Activated T-cell treated with anti-CD3 and anti-CD28 coated beads for 1 hour (primary cell): Measurements from ENCODE around the gene SLC6A6.

Experiments
- DNase-seq: peaks from one replicate; pipeline ENCODE4 v3.0.0-alpha.2; 2020; ENCODE audit warnings: low read depth

SLC6A6 gene

GRCh38 chr3:14422016-14422963, 19.9 kb downstream of the SLC6A6 start:
- DNase-seq: no peak

DNA sequence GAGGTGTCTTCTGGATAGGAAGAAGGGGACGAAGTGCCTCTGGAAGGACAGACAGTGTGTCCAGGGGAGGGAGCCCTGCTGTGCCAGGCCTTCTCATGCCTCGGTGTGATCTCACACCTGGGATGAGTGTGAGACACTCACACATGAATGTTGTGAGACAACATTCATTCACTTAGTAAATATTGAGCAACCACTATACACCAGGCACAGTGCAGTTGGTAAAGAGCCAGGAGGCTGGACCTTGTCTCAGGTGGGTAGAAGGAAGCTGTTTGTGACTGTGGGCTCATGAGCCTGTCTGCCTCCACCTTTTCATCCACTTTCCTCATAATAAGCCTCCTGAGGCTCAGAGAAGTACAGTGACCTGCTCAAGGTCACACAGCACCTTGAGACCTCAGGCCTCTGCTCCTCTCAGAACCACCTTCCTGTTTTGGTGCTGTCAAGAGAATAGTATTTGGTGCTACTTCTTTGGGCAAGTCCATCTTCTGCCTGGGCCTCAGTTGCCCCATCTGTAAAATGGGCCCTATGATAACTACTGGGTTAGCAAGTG, 20.9 kb downstream of the SLC6A6 start:
- no peak for DNase-seq

DNA sequence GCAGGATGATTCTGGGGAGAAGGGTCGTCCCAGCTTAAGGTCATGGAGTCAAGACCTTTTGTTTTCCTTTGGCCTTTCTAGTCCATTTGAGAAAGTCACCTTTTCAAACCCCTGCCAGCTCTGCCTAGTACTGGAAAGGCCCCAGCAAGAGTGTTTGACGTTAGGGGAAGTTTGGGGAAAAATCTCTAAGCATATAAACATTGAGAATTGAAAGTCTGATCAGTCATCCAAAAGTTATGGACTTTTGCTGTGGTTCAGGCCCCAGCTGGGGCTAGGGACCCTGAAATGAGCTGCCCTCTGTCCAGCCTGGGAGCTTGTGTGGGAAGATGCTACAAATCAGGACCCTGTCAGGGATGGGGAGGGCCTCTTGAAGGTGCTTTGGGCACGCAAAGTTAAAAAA, 21.6 kb downstream of the SLC6A6 start:
- DNase-seq: no peak

DNA sequence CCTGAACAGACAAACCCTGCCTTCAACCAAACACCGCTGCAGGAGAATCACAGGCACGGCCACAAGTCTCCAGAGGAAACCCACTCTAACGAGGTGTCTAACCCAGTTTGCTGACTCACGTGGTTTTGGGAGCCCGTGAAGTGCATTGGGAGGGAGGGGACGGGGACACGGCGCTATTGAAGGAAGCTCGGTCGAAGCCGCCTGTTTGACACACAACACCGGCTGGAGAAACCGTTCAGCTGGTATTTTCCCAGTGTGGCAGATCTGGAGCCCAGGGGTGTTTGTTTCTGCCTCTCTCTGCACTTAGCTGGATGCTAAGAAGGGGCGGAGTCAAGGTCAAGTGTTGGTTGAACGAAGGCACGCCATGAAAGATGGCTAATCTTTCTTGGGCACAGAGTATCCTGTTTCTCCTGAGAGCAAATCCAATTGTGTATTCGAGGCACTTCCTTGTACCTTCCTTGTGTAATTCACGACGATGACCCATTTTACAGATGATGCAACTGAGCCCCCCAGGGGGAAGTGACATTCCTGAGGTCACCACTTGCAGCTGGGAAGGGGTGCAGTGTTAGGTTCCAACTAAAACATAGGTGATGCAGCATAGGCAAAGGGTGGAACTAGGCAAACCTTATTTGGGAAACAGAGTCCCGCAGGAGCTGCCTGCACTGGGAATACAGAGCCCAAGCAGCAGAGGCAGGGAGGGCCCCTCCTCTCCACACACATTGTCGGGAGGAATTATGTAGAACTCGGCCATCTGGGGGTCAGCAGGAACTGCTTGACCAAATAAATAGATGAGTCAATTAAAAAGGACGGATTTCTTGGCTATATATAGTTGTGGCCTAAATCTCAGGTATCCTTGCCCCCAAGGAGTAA, 22.5 kb downstream of the SLC6A6 start:
- DNase-seq: no peak

- DNase-seq: no peak
Measured at GRCh38 chr3:14425581-14426304, 23.3 kb downstream of the SLC6A6 start.

- DNase-seq: no peak
Measured at GRCh38 chr3:14426305-14426620, 23.9 kb downstream of the SLC6A6 start.

- DNase-seq: no peak
Measured at GRCh38 chr3:14428087-14429033, 26.0 kb downstream of the SLC6A6 start.

DNA sequence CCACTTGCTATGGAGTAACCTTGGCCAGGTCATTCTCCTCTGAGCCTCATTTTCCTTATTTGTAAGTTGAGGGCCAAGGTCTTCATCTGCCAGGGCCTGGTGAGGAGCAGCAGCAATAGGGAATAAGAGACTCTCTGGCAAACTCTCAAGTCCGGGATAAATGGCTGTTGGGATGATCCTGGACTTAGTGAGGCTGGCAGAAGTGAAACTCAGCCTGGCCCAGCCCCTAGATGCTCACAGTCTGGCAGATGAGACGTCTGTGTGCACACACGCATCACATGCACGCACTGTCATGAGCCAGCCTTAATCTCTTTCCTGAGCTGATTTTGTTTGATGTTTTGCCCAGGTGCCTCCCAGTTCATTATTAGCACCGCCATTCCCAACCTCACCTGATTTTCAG, 26.8 kb downstream of the SLC6A6 start:
- DNase-seq: no peak

- no peak for DNase-seq
Measured at GRCh38 chr3:14429640-14430039, 27.2 kb downstream of the SLC6A6 start.

GRCh38 chr3:14430053-14430452, 27.6 kb downstream of the SLC6A6 start:
- no peak for DNase-seq

DNA sequence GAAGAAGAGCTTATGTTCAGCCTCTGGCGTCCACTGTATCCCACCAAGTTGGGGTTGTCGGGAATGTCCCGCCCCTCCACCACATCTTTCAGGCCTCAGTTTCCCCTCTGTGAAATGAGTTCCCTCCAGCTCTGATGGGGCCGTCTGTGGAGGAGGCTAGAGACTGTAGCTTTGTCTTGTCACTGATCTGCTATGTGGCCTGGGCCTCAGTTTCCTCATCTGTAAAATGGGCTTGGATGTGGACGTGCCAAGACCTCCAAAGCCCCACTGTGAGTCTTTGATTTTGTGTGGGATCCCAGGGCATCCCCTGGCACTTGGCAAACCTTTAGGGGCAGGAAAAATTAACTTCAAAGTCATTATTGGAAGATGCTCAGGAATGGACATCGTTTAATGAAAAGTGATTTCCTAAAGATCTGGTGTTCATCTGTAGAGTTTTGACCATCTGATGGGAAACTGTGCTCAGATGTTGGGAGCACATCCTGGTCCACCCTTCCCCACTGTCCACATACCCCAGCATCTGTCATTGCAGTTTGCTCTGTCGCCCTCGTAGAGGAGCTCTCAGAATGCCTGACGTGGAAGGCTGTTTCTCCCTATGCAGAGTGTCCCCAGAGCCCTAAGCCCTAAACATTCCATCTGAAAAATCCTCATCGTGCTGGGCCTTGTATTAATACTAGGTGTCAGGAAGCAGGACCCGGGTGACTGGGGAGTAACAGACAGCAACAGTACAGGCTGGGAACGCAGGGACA, 28.5 kb downstream of the SLC6A6 start:
- DNase-seq: no peak

DNA sequence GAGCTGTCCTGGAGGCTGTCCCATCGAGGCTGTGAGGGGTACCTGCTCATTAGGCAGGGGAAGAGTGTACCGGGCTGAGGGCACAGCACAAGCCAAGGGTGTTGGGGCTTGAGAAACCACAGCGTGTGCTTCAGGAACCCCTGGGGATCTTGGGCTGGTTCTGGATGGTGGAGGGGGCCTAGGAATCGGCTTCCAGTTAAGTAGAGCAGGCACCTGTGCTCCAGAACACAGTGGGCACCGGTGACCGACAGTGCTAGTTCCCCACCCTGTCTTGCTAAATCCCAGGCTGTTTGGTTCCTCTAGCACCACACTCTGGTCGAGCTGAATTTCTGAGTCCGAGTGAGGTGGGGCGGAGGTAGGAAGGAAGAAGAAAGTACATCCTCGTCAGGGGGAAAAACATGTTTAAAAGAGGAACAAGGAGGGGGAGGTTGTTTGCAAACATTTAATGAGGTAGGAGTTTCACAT, 29.1 kb downstream of the SLC6A6 start:
- DNase-seq: no peak

GRCh38 chr3:14431917-14432834, 29.8 kb downstream of the SLC6A6 start:
- peak; percentile 90 for DNase-seq

DNA sequence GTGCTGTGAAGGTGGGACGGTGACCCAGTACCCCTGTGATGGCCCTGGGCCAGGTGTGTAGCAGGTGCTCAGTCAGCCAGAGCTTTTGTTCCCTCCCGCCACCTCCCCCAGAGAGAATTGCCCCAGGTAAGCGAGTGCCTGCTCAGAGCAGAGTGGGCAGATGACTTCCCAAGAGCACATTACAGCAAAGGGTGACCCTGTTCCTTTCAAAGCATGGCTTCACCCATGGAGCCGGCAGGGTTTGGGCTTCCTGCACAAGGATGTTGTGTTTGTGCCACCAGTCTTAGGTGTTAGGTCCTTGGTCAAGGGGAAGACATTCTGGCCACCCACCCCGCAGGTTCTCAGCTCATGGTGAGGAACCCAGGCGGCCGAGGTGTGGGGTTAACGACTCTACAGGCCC, 30.7 kb downstream of the SLC6A6 start:
- DNase-seq: no peak

DNA sequence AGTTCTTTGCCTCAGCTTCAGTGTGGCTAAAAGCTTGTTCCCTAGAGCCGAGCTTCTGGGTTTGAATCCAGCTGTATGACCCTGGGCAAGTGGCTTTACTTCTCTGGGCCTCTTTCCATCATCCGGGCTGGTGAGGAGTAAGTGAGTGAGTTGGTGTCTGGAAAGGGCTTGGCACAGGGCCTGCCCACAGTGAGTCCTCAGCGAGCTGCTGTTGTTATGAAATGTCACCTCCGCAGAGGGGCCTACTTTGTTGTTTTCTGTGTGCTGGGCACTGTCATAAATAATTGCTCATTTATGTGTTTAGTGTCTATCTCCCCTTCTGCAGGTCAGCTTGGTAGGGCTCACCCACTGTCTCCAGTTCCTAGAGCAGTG, 31.7 kb downstream of the SLC6A6 start:
- DNase-seq: no peak

GRCh38 chr3:14434498-14435151, 32.2 kb downstream of the SLC6A6 start:
- no peak for DNase-seq

DNA sequence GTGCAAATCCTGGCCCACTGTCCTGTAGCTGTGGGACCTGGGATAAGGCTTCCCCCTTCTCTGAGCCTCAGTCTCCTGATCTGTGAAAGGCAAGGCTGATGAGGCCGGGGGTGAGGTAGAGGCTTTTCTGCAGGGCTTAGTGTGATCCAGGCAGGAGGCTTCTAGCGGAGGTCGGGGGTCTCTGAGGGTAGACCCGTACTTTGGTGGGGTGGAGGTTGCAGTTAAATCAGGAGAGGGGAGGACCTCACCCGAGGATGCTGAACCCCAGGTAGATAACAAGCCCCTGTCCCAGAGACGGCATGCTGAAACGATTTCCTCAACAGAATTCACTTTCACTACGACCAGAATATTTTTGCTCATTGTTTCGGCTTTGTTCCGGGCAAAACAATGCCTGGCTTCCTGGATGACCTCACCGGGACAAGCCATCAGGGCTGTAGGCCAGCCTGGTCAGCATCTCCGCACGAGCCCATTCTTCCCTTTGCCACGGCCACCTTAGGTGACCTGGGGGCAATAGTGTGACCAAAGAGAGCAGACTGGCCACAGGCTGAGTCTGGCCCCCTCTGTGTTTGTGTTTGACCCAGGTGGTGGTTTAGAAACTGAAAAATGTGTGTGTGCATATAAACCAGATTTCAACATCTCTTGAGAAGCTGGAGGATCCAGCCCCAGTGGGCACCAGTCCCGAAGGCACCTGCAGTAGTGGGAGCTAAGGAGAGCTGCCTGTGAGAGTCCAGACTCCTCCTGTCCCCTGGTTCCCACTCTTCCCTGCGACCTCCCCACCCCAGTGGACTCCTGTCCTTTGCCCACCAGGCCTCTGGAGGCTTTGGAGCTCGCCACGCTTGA, 33.0 kb downstream of the SLC6A6 start:
- no peak for DNase-seq

DNA sequence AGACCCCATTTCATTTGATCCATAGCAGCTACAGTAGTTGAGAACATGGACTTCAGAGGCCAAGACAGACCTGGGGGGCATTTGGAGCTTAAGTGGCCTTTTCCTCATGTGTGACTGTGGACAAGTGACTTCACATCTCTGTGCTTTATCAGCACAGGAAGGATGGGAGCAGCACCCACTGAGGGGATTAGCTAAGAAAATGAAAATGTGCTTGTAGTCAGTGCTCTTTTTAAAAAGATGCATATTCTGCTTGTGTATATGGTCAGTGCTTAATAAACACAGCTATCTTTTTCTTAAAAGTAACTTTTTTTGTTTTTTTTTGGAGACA, 34.5 kb downstream of the SLC6A6 start:
- no peak for DNase-seq
